AG09309 (cell line): ENCODE data around the gene FRMD4A.
A peak's percentile ranks its signal among the peaks of the same experiment; 100 is the strongest.

Experiments used
- DNase-seq: peaks from one replicate; pipeline ENCODE4 v3.0.0-alpha.2; 2010; ENCODE audit warnings: low read depth
- H3K4me3 ChIP-seq: 2 replicates; pipeline ENCODE4 v1.5.1; 2011; ENCODE audit warnings: mild to moderate bottlenecking, low read depth, low read length, moderate library complexity; ENCODE audit not compliant: control insufficient read depth
- TF ChIP-seq, protein P1 (sequence below): IDR thresholded peaks from 2 replicates; pipeline ENCODE4 v1.5.1; 2011; ENCODE audit warnings: mild to moderate bottlenecking, low read depth, low read length, inconsistent platforms; ENCODE audit not compliant: insufficient read depth, control insufficient read depth; ENCODE audit errors: missing control alignments

FRMD4A gene

DNA sequence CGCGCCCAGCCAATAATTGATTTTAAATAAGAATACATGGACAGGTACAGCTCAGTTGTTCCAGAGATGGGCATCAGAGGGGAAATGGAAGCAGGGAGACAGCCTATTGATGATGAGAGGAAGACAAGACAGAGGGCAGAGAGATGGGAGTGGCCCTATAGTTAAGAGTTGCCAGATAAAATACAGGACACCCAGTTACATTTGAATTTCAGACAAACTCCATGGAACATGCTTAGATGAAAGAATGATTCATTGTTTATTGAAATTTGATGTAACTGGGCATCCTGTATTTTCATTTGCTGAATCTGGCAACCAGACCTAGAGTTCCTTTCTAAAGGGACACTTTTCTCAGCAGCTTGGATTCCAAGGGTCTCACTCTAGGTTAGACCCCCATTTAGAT, 341.1 kb downstream of the FRMD4A start:
- no peak for DNase-seq
- no peak overlapping the region for H3K4me3 ChIP-seq
- TF ChIP-seq, protein P1, sequence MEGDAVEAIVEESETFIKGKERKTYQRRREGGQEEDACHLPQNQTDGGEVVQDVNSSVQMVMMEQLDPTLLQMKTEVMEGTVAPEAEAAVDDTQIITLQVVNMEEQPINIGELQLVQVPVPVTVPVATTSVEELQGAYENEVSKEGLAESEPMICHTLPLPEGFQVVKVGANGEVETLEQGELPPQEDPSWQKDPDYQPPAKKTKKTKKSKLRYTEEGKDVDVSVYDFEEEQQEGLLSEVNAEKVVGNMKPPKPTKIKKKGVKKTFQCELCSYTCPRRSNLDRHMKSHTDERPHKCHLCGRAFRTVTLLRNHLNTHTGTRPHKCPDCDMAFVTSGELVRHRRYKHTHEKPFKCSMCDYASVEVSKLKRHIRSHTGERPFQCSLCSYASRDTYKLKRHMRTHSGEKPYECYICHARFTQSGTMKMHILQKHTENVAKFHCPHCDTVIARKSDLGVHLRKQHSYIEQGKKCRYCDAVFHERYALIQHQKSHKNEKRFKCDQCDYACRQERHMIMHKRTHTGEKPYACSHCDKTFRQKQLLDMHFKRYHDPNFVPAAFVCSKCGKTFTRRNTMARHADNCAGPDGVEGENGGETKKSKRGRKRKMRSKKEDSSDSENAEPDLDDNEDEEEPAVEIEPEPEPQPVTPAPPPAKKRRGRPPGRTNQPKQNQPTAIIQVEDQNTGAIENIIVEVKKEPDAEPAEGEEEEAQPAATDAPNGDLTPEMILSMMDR, result no peak

DNA sequence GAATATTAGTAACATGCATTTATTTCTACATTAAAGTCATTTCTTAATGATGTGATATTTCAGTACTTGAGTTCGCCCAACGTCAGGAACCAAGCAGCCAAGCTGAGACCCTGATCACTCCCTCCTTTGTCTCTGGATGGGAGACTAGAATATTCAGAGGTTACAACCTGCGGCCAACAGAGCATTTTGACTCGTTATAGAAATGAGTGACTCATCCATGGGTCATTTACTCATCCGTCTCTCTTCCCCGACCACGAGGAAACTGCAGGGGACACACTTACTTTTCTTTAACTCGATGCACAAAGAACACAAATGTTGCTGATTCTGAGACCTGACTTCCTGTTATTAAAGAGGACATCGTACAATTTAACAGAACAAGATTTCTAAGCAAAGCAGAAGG, 343.3 kb downstream of the FRMD4A start:
- no peak overlapping the region for H3K4me3 ChIP-seq
- no peak for DNase-seq
- TF ChIP-seq, protein P1, result no peak

DNA sequence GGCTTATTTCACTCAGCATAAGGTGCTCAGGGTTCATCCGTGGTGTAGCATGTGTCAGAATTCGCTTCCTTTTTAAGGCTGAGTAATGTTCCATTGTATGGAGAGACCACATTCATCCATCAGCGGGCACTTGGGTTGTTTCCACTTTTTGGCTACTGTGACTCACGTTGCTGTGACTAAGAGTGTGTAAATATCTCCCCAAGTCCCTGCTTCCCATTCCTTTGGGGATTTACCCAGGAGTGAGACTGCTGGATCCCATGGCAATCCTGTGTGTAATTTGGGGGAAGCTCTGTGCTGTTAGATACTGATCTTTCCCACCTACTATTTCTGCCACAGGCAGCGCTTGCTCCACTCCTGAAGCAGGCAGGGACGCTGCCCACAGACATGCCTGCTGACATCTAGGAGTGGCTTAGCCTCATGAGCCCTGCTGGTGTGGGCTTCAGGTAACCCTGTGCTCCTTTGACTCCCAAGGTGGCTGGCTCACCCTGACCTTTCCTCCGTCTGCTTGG, 346.0 kb downstream of the FRMD4A start:
- peak; percentile 77 for DNase-seq
- H3K4me3 ChIP-seq, result no peak overlapping the region
- TF ChIP-seq, protein P1, result no peak

DNA sequence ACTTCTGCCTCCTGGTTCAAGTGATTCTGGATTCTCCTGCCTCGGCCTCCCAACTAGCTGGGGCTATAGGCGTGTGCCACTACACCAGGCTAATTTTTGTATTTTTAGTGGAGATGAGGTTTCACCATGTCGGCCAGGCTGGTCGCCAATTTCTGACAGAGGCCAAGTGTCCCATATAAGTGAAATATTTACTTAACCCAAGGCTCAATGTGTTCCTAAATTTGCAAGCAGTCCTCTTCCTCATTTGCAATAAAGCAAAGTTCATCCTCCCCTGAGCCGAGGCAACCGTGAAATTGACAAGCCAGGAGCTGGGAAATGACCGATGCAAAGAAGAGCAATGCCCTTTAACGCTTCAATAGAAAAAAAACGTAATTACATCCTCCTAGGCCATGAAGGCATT, 347.7 kb downstream of the FRMD4A start:
- TF ChIP-seq, protein P1, result no peak
- DNase-seq, result no peak
- no peak overlapping the region for H3K4me3 ChIP-seq

DNA sequence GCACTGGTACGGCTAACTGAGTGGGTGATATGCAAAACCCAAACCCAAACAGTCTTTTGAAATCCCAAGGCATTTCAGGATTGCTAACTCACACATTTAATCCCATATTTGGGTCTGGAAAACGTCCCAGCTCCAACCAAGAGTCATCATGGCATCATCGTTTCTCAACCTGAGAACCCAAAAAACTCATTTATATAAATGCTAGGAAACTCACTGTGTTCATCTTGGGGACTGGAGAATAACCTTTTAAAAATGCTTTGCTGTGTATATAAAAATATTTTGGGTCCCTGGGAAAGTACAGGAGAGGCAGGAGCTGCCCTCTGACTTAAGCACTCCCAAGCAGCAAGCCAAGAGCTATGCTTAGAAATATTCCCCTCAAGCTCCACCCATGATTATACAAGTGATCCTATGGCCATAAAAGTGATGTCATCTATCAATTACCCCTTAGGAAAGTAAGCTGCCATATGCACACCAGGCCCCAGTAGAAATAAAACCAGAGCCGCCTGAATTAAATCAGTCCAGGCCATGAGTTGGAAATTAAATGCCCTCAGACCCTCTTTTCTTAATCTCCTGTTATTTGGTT, 352.1 kb downstream of the FRMD4A start:
- TF ChIP-seq, protein P1, result no peak
- DNase-seq, result peak; percentile 93
- no peak overlapping the region for H3K4me3 ChIP-seq

DNA sequence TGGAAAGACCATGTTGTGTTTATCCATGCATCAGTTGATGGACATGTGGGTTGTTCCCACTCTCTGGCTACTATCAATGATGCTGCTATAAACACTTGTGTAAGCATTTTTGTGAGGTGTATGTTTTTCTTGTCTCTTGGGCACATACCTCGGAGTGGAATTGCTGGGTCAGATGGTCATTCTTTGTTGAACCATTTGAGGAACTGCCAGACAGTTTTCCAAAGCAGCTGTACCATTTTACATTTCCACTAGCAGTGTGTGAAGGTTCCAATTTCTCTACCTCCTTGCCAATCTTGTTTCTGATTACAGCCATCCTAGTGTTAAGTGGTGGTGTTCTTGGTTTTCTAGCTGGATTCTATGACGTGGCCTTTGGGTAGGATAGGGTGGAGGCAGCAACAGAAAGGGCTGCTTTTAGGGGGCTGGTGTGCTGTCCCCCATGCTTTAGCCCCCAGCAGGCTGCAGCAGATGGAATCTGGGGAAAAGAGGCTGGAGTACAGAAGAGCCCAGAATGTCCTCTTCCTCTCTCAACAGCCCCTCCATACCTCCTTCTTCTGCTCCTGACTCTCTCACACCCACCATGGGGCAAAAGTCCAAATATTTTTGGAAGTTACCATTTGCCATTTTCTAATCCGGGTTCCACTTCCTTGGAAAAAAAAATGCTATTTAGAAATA, 352.7 kb downstream of the FRMD4A start:
- no peak overlapping the region for H3K4me3 ChIP-seq
- TF ChIP-seq, protein P1, result no peak
- DNase-seq, result no peak
